SK-N-MC (cell line): ENCODE measurements around the gene DCST1.
A peak's percentile ranks its signal among the peaks of the same experiment; 100 is the strongest.

Experiments
- DNase-seq: peaks from one replicate; pipeline ENCODE4 v3.0.0-alpha.2; 2011; ENCODE audit warnings: low read depth, low spot score
- H3K27ac ChIP-seq: fragments of 200-600 bp; sonication (generic); 2 replicates; pipeline ENCODE4 v1.5.1; 2016; ENCODE audit warnings: mixed run types
- H3K36me3 ChIP-seq: fragments of 200-600 bp; sonication (generic); 2 replicates; pipeline ENCODE4 v1.6.1; 2017; ENCODE audit warnings: antibody characterized with exemption, low read length, mixed read lengths; ENCODE audit not compliant: insufficient read depth
- H3K4me3 ChIP-seq: fragments of 200-600 bp; sonication (generic); 2 replicates; pipeline ENCODE4 v1.5.1; 2016
- H3K9ac ChIP-seq: fragments of 200-600 bp; sonication (generic); 2 replicates; pipeline ENCODE4 v1.8.0; 2017; ENCODE audit warnings: mixed run types, mixed read lengths; ENCODE audit not compliant: insufficient read length
- H3K9me3 ChIP-seq: fragments of 200-600 bp; sonication (generic); 2 replicates; pipeline ENCODE4 v1.6.1; 2017; ENCODE audit warnings: low read depth, mild to moderate bottlenecking, antibody characterized with exemption, low read length, moderate library complexity, mixed read lengths
- EZH2 ChIP-seq: fragments of 200-600 bp; sonication (generic); IDR thresholded peaks from one replicate; pipeline ENCODE4 v1.6.1; 2017; ENCODE audit warnings: antibody characterized with exemption
- FOXP2 ChIP-seq: optimal IDR thresholded peaks from 2 replicates; pipeline ENCODE3; 2011; ENCODE audit warnings: mild to moderate bottlenecking, moderate library complexity; ENCODE audit not compliant: insufficient read depth; ENCODE audit errors: extremely low read length, control extremely low read depth
- POLR2AphosphoS5 ChIP-seq: IDR thresholded peaks from 2 replicates; pipeline ENCODE4 v1.6.1; 2012; ENCODE audit warnings: mild to moderate bottlenecking, low read depth, low read length, borderline replicate concordance

Gene DCST1

GRCh38 chr1:155004352-155005075 lies 29.1 kb upstream of the DCST1 start:
- H3K27ac ChIP-seq = peak overlapping the region; percentile 96
- TF ChIP-seq FOXP2 (no peak), POLR2AphosphoS5 (no peak), EZH2 (no peak)
- peak overlapping the region; percentile 96 for H3K4me3 ChIP-seq
- H3K36me3 ChIP-seq = no peaks in the 10 kb centered on the region
- DNase-seq = no peak
- peak overlapping the region; percentile 87 for H3K9ac ChIP-seq
- H3K9me3 ChIP-seq = no peaks in the 10 kb centered on the region

- H3K36me3 ChIP-seq = no peaks in the 10 kb centered on the region
- peak overlapping the region; percentile 87 for H3K9ac ChIP-seq
- peak overlapping the region; percentile 96 for H3K27ac ChIP-seq
These were observed 28.3 kb upstream of the DCST1 start for GRCh38 chr1:155005076-155006011.

GRCh38 chr1:155006601-155007101 lies 27.0 kb upstream of the DCST1 start:
- DNase-seq = no peak
- H3K36me3 ChIP-seq = no peaks in the 10 kb centered on the region
- H3K27ac ChIP-seq = peak overlapping the region; percentile 96; the same call in 1 of the 2 replicates
- TF ChIP-seq FOXP2 (no peak), POLR2AphosphoS5 (no peak), EZH2 (no peak)
- H3K9me3 ChIP-seq = no peaks in the 10 kb centered on the region
- H3K9ac ChIP-seq = no peak overlapping the region
- no peak overlapping the region for H3K4me3 ChIP-seq

More at GRCh38 chr1:155005076-155006011, 28.3 kb upstream of the DCST1 start:
- no peak for DNase-seq
- TF ChIP-seq POLR2AphosphoS5 (no peak), EZH2 (no peak)
- Histone ChIP-seq H3K9me3 (no peaks in the 10 kb centered on the region), H3K4me3 (peak overlapping the region; percentile 96)

DNA sequence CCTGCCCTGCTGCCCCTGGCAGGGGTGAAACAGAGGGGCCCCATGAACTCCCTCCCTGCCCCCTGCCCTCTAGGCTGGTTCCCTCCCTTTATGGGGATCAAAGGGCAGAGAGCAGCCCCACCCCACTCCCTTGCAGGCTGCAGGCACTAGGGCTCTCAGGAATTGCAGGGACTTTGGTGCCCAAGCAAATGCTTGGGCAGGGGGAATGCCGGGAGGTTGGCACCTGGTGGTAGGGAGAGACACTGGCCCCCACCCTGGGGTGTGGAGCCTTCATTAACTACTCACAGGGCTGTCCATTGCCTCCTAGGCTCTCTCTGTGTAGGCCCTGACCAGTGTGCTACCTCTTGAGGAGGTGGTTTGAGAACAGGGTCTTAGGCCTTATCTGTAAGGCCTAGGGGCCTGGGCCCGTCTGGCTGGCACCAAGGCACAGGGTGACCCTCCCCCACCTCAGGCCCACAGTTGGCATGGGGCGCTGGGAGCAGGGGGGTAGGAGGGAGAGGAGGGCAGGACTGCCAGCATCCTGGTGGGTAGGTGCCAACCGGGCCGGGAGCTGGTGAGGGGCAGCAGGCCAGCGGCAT lies 26.3 kb upstream of the DCST1 start:
- Histone ChIP-seq H3K27ac (no peak overlapping the region), H3K9ac (no peak overlapping the region), H3K36me3 (no peaks in the 10 kb centered on the region), H3K4me3 (no peak overlapping the region), H3K9me3 (no peaks in the 10 kb centered on the region)
- no peak for DNase-seq
- TF ChIP-seq EZH2 = no peak
- no peak for TF ChIP-seq FOXP2
- no peak for TF ChIP-seq POLR2AphosphoS5

DNA sequence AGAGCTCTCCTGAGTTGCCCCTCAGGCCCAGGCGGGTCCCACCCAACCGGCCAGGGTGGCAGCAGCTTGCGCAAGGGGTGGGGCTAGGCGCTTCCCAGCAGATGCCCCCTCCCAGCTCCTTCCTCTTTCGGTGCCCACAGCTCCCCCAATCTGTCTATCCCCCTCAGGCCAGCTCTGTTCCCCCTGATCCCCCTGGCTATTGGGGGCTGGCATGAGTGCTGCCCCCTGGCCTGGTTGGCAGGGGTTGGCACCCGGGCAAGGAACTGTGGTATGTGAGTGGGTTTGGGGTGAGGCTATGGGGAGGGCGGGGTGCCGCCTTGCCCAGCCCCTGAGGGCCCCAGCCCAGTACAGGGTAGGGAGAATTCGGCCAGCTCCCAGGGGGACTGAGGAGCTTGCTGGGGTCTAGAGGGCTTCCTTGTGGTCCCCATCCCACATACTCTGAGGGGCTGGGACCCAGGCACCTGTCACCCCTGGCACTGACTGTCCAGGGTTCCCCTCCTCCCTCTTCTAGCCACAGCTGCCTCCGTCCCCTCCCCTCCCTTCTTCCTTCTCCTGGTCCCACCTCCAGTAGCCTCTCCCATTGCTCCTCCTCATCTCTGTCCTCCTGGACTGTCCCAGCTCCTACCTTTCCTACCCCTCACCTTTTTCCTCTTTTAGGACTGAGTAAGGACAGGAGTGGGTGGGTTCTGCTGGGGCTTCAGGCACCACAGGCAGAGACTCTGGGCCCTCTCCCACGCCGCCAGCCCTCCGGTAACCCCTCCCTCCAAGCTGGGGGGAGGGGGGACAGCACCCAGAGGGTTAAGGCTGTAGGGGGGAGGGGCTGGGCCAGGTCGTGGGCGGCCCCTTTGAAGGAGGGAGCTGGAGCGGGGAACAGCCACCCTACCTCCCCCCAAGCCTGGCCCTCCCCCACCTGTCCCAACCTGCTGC lies 25.3 kb upstream of the DCST1 start:
- no peak for DNase-seq
- TF ChIP-seq EZH2 (no peak), FOXP2 (no peak), POLR2AphosphoS5 (no peak)
- Histone ChIP-seq H3K9me3 (no peaks in the 10 kb centered on the region), H3K4me3 (no peak overlapping the region), H3K36me3 (no peaks in the 10 kb centered on the region), H3K27ac (no peak overlapping the region), H3K9ac (no peak overlapping the region)

DNA sequence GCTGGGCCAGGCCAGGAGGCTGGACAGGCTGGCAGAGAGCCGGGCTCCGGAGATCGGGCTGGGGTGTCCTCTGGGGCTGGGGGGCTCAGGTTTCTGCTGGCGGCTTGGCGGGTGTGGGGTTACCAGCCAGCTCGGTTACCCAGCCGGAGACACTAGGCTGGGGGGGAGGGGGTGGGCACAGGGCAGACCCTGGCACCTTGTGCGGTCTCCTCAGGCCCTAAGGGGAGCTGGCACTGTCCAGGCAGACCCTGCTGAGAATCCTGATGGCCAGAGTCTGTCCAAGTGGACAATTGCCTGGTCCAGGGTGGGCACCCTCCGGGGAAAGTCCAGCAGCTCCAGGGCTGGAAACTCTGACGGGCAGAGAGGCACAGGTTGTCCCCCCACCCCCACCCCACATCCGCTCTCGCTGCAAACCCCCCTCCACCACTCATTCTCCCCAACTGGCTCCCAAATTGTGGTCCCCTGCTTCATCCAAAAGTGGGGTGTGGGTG lies 24.4 kb upstream of the DCST1 start:
- H3K4me3 ChIP-seq = no peak overlapping the region
- H3K27ac ChIP-seq = no peak overlapping the region
- DNase-seq = no peak
- TF ChIP-seq FOXP2 = no peak
- no peak for TF ChIP-seq EZH2
- TF ChIP-seq POLR2AphosphoS5 = no peak
- H3K36me3 ChIP-seq = no peaks in the 10 kb centered on the region; the same call in 1 of the 2 replicates
- H3K9ac ChIP-seq = no peak overlapping the region
- H3K9me3 ChIP-seq = no peaks in the 10 kb centered on the region

GRCh38 chr1:155009742-155010141 lies 23.9 kb upstream of the DCST1 start:
- no peak for DNase-seq
- no peaks in the 10 kb centered on the region for H3K9me3 ChIP-seq
- TF ChIP-seq FOXP2 (no peak), EZH2 (no peak), POLR2AphosphoS5 (no peak)
- no peak overlapping the region for H3K27ac ChIP-seq
- no peaks in the 10 kb centered on the region; the same call in 1 of the 2 replicates for H3K36me3 ChIP-seq
- H3K4me3 ChIP-seq = no peak overlapping the region
- H3K9ac ChIP-seq = no peak overlapping the region
